Lower lobe of right lung (tissue), 2 donors: ENCODE data around the gene KCNK4. TPM values are rescaled to one million over a fixed set of nuclear protein-coding genes. Genes with fewer than 3 reads are reported as not detected.

Experiments used
- ATAC-seq, 2 donors: fragments of 200-7000 bp; cut with Tn5 transposase; one replicate each; pipeline ENCODE4 v1.9.1; 2020 to 2022; ENCODE audit warnings: mild to moderate bottlenecking in 2 of 2, moderate library complexity in 2 of 2
- DNase-seq: peaks from one replicate; pipeline ENCODE4 v3.0.0-alpha.2; 2020
- H3K27ac ChIP-seq: fragments of 200-600 bp; one replicate; pipeline ENCODE4 v1.8.0; 2022
- H3K27me3 ChIP-seq: fragments of 200-600 bp; one replicate; pipeline ENCODE4 v1.8.0; 2022; ENCODE audit warnings: low read depth
- H3K36me3 ChIP-seq: fragments of 200-600 bp; one replicate; pipeline ENCODE4 v1.8.0; 2022; ENCODE audit warnings: mild to moderate bottlenecking
- H3K4me1 ChIP-seq: fragments of 200-600 bp; one replicate; pipeline ENCODE4 v1.8.0; 2022
- H3K4me3 ChIP-seq: fragments of 200-600 bp; one replicate; pipeline ENCODE4 v1.8.0; 2022; ENCODE audit warnings: mild to moderate bottlenecking
- H3K9me3 ChIP-seq: fragments of 200-600 bp; one replicate; pipeline ENCODE4 v1.8.0; 2022
- intact Hi-C: fragments of 100-400 bp; cut with DNase I; formaldehyde crosslinking; loops from one replicate; pipeline ENCODE4 v1.11.0; 2022
- total RNA-seq: library from RNA; stranded (reverse); fragmentation: NEBNext Ultra II Directional; extraction: Animal tissue kit (Norgen Biotek cat#: 25700); gene quantifications from one replicate; pipeline ENCODE4 v1.2.1, GENCODE V29; 2021
- TF ChIP-seq, protein P1 (sequence below): fragments of 200-600 bp; IDR thresholded peaks from one replicate; pipeline ENCODE4 v1.8.0; 2022; ENCODE audit warnings: antibody characterized with exemption, mild to moderate bottlenecking
- donor health status: DM: no; HTN: yes; CAD: no; lungs with severe emphysema.

Gene KCNK4
- total RNA-seq, 1 donor from 2014 or later, result not detected

- no peak overlapping the region for H3K4me3 ChIP-seq
- peaks cover 38% of the 10 kb centered on the region for H3K27me3 ChIP-seq
- intact Hi-C loops, result no loop called here
- peaks cover 28% of the 10 kb centered on the region for H3K4me1 ChIP-seq
- TF ChIP-seq, protein P1, sequence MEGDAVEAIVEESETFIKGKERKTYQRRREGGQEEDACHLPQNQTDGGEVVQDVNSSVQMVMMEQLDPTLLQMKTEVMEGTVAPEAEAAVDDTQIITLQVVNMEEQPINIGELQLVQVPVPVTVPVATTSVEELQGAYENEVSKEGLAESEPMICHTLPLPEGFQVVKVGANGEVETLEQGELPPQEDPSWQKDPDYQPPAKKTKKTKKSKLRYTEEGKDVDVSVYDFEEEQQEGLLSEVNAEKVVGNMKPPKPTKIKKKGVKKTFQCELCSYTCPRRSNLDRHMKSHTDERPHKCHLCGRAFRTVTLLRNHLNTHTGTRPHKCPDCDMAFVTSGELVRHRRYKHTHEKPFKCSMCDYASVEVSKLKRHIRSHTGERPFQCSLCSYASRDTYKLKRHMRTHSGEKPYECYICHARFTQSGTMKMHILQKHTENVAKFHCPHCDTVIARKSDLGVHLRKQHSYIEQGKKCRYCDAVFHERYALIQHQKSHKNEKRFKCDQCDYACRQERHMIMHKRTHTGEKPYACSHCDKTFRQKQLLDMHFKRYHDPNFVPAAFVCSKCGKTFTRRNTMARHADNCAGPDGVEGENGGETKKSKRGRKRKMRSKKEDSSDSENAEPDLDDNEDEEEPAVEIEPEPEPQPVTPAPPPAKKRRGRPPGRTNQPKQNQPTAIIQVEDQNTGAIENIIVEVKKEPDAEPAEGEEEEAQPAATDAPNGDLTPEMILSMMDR, result no peak
- no peak overlapping the region for H3K27ac ChIP-seq
- ATAC-seq (no peak), DNase-seq (no peak)
- no peaks in the 10 kb centered on the region for H3K36me3 ChIP-seq
- H3K9me3 ChIP-seq, result no peaks in the 10 kb centered on the region
These were observed 2.0 kb upstream of the KCNK4 start for GRCh38 chr11:64289002-64289564.

DNA sequence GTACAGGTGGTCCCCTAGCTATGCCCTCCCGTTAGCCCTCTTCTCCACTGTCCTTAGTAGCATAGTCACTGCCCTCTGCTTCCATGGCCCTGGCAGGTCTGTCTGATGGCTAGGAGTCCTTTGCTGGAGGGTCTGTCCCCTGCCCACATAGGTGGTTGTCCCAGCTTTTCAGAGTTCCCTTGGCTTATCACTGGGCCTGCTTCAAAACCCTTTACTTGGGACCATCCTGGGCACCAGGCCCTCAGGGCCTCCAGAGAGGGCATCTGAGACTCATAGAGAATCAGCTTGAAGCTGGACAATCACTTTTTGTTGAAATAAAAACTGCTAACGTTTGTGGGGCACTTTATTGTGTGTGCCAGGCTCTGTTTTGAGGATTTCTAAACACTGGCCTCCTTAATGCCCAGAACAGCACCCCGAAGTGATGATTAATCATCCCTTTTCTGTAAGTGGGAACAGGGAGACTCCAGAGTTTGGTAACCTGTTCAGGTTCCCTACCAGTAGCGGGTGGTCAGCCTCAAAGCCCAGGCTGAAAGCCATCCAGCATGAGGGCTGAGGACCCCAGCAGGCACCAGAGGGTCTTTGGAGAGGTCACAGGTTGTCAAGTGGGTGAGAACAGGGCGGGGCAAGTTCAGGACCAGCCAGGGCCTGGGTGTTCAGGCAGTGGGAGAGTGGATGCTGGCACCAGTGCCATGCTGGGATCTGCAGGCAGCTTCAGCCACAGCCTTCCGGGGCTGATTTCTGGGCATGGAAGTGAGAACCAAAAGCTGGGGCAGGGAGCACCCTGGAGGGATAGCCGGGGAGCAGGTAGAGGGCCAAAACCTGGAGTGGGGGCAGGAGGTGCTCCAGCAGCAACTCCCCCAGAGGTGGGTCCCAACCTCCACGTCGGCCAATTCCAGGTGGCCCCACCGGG, 495 bp upstream of the KCNK4 start:
- Histone ChIP-seq H3K4me1 (peaks cover 25% of the 10 kb centered on the region), H3K4me3 (no peak overlapping the region), H3K36me3 (no peaks in the 10 kb centered on the region), H3K27ac (no peak overlapping the region), H3K9me3 (no peaks in the 10 kb centered on the region), H3K27me3 (peaks cover 54% of the 10 kb centered on the region)
- DNase-seq, result no peak
- intact Hi-C loops, result no loop called here
- no peak for ATAC-seq
- TF ChIP-seq, protein P1, result no peak

GRCh38 chr11:64291752-64292459, 804 bp downstream of the KCNK4 start:
- Histone ChIP-seq H3K27me3 (peaks cover 67% of the 10 kb centered on the region), H3K9me3 (no peaks in the 10 kb centered on the region), H3K27ac (no peak overlapping the region), H3K4me3 (peak overlapping the region; percentile 44), H3K36me3 (no peaks in the 10 kb centered on the region), H3K4me1 (peaks cover 18% of the 10 kb centered on the region)
- intact Hi-C loops, result no loop called here
- no peak for DNase-seq
- TF ChIP-seq, protein P1, result no peak
- ATAC-seq, result peak; percentile 4 to 19

GRCh38 chr11:64292460-64293254, 1.6 kb downstream of the KCNK4 start:
- Histone ChIP-seq H3K27ac (no peak overlapping the region), H3K36me3 (no peaks in the 10 kb centered on the region), H3K4me1 (peaks cover 18% of the 10 kb centered on the region), H3K9me3 (no peaks in the 10 kb centered on the region), H3K4me3 (peak overlapping the region; percentile 44), H3K27me3 (peaks cover 74% of the 10 kb centered on the region)
- TF ChIP-seq, protein P1, result no peak
- intact Hi-C loops, result no loop called here
- no peak for ATAC-seq
- no peak for DNase-seq

- Histone ChIP-seq H3K4me3 (no peak overlapping the region), H3K9me3 (no peaks in the 10 kb centered on the region), H3K27ac (no peak overlapping the region), H3K27me3 (peaks cover 95% of the 10 kb centered on the region), H3K36me3 (no peaks in the 10 kb centered on the region), H3K4me1 (peaks cover 29% of the 10 kb centered on the region)
- TF ChIP-seq, protein P1, result no peak
- ATAC-seq (no peak), DNase-seq (no peak)
- intact Hi-C loops, result no loop called here
These were observed 3.7 kb downstream of the KCNK4 start for GRCh38 chr11:64294774-64295173.
